WTC11 (cell line): ENCODE data around the gene HSD3B7. TPM values are rescaled to one million over a fixed set of nuclear protein-coding genes. Genes with fewer than 3 reads are reported as not detected.

Experiments used
- ATAC-seq: fragments of 200-7000 bp; cut with Tn5 transposase; 2 replicates; pipeline ENCODE4 v1.10.0; 2021; ENCODE audit warnings: mild to moderate bottlenecking, moderate library complexity
- CTCF ChIA-PET: fragments of 300-600 bp; sonication (Branson Sonifier 250); formaldehyde crosslinking; loops from one replicate; lab custom pipeline; 2021; ENCODE audit warnings: antibody characterized with exemption; lab: Charles Lee
- POLR2A ChIA-PET: fragments of 350-600 bp; sonication (Branson Sonifier 250); formaldehyde crosslinking; loops from one replicate; lab custom pipeline; 2021; ENCODE audit warnings: antibody characterized with exemption; lab: Charles Lee
- DNase-seq: peaks from one replicate; pipeline ENCODE4 v3.0.0; 2021; ENCODE audit warnings: low spot score
- H3K27ac Mint-ChIP-seq: 2 replicates; pipeline ENCODE4 v1.8.0; 2021; ENCODE audit warnings: mixed read lengths
- H3K27me3 Mint-ChIP-seq: 2 replicates; pipeline ENCODE4 v1.8.0; 2021; ENCODE audit warnings: low read depth, mild to moderate bottlenecking, moderate library complexity, mixed read lengths
- H3K36me3 Mint-ChIP-seq: 2 replicates; pipeline ENCODE4 v1.8.0; 2021; ENCODE audit warnings: mixed read lengths
- H3K4me1 Mint-ChIP-seq: 2 replicates; pipeline ENCODE4 v1.8.0; 2022; ENCODE audit warnings: mixed read lengths
- H3K4me3 Mint-ChIP-seq: 2 replicates; pipeline ENCODE4 v1.8.0; 2021; ENCODE audit warnings: mild to moderate bottlenecking, moderate library complexity, mixed read lengths
- H3K9me3 Mint-ChIP-seq: 2 replicates; pipeline ENCODE4 v1.8.0; 2021; ENCODE audit warnings: mixed read lengths
- ARID4B ChIP-seq: sonication (generic); formaldehyde crosslinking; IDR thresholded peaks from 2 replicates; pipeline ENCODE4 v1.8.0; 2023; ENCODE audit warnings: missing genetic modification reagents, mild to moderate bottlenecking, borderline replicate concordance
- HMGA2 ChIP-seq: fragments of 250-450 bp; sonication (Bioruptor Pico); IDR thresholded peaks from 2 replicates; pipeline ENCODE4 v1.4.0; 2021; ENCODE audit warnings: mild to moderate bottlenecking, moderate library complexity
- HMGXB4 ChIP-seq: sonication (generic); formaldehyde crosslinking; IDR thresholded peaks from 2 replicates; pipeline ENCODE4 v1.8.1; 2023; ENCODE audit warnings: mild to moderate bottlenecking, moderate library complexity, missing genetic modification reagents
- IRF2 ChIP-seq: sonication (generic); formaldehyde crosslinking; IDR thresholded peaks from 2 replicates; pipeline ENCODE4 v1.8.0; 2022; ENCODE audit warnings: low read depth, missing genetic modification reagents, borderline replicate concordance
- OVOL2 ChIP-seq: fragments of 250-450 bp; sonication (Bioruptor Pico); IDR thresholded peaks from 2 replicates; pipeline ENCODE4 v1.9.0; 2021; ENCODE audit warnings: mild to moderate bottlenecking, borderline replicate concordance
- SOX15 ChIP-seq: fragments of 250-450 bp; sonication (Bioruptor Pico); IDR thresholded peaks from 2 replicates; pipeline ENCODE4 v1.9.0; 2021; ENCODE audit warnings: mild to moderate bottlenecking
- ZBTB21 ChIP-seq: sonication (generic); formaldehyde crosslinking; IDR thresholded peaks from 2 replicates; pipeline ENCODE4 v1.8.1; 2023; ENCODE audit warnings: mild to moderate bottlenecking, missing genetic modification reagents, borderline replicate concordance
- ZNF121 ChIP-seq: sonication (generic); formaldehyde crosslinking; IDR thresholded peaks from 2 replicates; pipeline ENCODE4 v1.8.0; 2023; ENCODE audit warnings: missing genetic modification reagents
- ZNF232 ChIP-seq: sonication (generic); formaldehyde crosslinking; IDR thresholded peaks from 2 replicates; pipeline ENCODE4 v1.8.0; 2022; ENCODE audit warnings: mild to moderate bottlenecking, missing genetic modification reagents
- ZNF423 ChIP-seq: fragments of 250-450 bp; sonication (Bioruptor Pico); IDR thresholded peaks from 2 replicates; pipeline ENCODE4 v2.1.2; 2022; ENCODE audit warnings: mild to moderate bottlenecking, moderate library complexity
- ZNF671 ChIP-seq: fragments of 250-450 bp; sonication (Bioruptor Pico); IDR thresholded peaks from 2 replicates; pipeline ENCODE4 v1.8.0; 2021; ENCODE audit warnings: mild to moderate bottlenecking
- total RNA-seq: library from RNA; stranded (reverse); gene quantifications from 3 replicates; pipeline ENCODE4 v1.2.3, GENCODE V29; 2021
- TF ChIP-seq, protein P1 (sequence below): fragments of 250-450 bp; sonication (Bioruptor Pico); IDR thresholded peaks from 2 replicates; pipeline ENCODE4 v1.9.0; 2021; ENCODE audit warnings: moderate library complexity, mild to moderate bottlenecking, inconsistent platforms, borderline replicate concordance
- TF ChIP-seq, protein P2 (sequence below): sonication (generic); formaldehyde crosslinking; IDR thresholded peaks from 2 replicates; pipeline ENCODE4 v1.8.0; 2022; ENCODE audit warnings: mild to moderate bottlenecking, missing genetic modification reagents
- TF ChIP-seq, protein P3 (sequence below): fragments of 200-600 bp; IDR thresholded peaks from 2 replicates; pipeline ENCODE4 v1.8.0; 2022; ENCODE audit warnings: antibody characterized with exemption
- TF ChIP-seq, protein P4 (sequence below): sonication (generic); formaldehyde crosslinking; conservative IDR thresholded peaks from 2 replicates; pipeline ENCODE4 v1.8.1; 2022; ENCODE audit warnings: mild to moderate bottlenecking, missing genetic modification reagents

The HSD3B7 gene
- total RNA-seq, 1 experiment from 2014 or later: 4.5 TPM

- TF ChIP-seq, protein P1, sequence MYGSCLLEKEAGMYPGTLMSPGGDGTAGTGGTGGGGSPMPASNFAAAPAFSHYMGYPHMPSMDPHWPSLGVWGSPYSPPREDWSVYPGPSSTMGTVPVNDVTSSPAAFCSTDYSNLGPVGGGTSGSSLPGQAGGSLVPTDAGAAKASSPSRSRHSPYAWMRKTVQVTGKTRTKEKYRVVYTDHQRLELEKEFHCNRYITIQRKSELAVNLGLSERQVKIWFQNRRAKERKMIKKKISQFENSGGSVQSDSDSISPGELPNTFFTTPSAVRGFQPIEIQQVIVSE: no peak
- TF ChIP-seq, protein P2, sequence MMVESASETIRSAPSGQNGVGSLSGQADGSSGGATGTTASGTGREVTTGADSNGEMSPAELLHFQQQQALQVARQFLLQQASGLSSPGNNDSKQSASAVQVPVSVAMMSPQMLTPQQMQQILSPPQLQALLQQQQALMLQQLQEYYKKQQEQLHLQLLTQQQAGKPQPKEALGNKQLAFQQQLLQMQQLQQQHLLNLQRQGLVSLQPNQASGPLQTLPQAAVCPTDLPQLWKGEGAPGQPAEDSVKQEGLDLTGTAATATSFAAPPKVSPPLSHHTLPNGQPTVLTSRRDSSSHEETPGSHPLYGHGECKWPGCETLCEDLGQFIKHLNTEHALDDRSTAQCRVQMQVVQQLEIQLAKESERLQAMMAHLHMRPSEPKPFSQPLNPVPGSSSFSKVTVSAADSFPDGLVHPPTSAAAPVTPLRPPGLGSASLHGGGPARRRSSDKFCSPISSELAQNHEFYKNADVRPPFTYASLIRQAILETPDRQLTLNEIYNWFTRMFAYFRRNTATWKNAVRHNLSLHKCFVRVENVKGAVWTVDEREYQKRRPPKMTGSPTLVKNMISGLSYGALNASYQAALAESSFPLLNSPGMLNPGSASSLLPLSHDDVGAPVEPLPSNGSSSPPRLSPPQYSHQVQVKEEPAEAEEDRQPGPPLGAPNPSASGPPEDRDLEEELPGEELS (CRISPR knock-in tag): no peak
- no peak for TF ChIP-seq ARID4B (CRISPR knock-in tag)
These were observed 17.9 kb downstream of the HSD3B7 start (continued) for GRCh38 chr16:31002862-31003341.

GRCh38 chr16:31003744-31004143 is 18.7 kb downstream of the HSD3B7 start:
- Mint-ChIP-seq H3K4me3 (no peak overlapping the region), H3K27me3 (no peaks in the 10 kb centered on the region), H3K36me3 (no peaks in the 10 kb centered on the region), H3K4me1 (peaks cover 7% of the 10 kb centered on the region), H3K27ac (no peak overlapping the region), H3K9me3 (no peaks in the 10 kb centered on the region)
- ATAC-seq: no peak
- ChIA-PET POLR2A (interaction anchor here (0.6 kb wide), 1 partner anchor 370 kb away, joined by 3 read pairs; no protein-coding TSS in a partner anchor), CTCF (interaction anchor here (1.3 to 2.6 kb wide), 3 partner anchors 12 to 19 kb away, joined by 3 to 12 read pairs (median 5); partner anchors contain the start of gene HSD3B7)
- no peak for DNase-seq
- no peak for TF ChIP-seq ZNF121 (CRISPR knock-in tag)
- TF ChIP-seq ZNF671 (CRISPR knock-in tag): no peak
- TF ChIP-seq, protein P3, sequence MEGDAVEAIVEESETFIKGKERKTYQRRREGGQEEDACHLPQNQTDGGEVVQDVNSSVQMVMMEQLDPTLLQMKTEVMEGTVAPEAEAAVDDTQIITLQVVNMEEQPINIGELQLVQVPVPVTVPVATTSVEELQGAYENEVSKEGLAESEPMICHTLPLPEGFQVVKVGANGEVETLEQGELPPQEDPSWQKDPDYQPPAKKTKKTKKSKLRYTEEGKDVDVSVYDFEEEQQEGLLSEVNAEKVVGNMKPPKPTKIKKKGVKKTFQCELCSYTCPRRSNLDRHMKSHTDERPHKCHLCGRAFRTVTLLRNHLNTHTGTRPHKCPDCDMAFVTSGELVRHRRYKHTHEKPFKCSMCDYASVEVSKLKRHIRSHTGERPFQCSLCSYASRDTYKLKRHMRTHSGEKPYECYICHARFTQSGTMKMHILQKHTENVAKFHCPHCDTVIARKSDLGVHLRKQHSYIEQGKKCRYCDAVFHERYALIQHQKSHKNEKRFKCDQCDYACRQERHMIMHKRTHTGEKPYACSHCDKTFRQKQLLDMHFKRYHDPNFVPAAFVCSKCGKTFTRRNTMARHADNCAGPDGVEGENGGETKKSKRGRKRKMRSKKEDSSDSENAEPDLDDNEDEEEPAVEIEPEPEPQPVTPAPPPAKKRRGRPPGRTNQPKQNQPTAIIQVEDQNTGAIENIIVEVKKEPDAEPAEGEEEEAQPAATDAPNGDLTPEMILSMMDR: no peak
- no peak for TF ChIP-seq ZBTB21

DNA sequence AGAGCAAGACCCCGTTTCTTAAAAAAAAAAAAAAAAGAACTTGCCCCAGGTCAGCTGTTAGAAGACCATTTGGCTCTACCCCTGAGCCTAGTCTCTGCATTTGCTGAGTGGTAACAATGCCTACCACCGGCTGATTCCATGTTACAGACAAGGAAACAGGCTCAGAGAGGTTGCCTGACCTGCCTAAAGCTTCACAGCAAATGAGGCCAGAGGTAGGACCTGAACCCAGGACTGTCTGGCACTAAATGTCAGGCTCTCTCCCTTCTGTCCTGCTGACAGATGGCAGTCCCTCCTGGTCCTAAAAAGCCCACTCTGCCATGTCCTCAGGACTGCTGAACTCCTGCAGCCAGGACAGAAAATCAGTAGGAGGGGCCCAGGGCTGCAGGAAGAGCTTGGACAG is 19.7 kb downstream of the HSD3B7 start:
- no peak overlapping the region for H3K27ac Mint-ChIP-seq
- TF ChIP-seq HMGA2 (CRISPR knock-in tag) (no peak), IRF2 (CRISPR knock-in tag) (no peak)
- H3K4me3 Mint-ChIP-seq: no peak overlapping the region
- ATAC-seq (no peak), DNase-seq (no peak)
- no peaks in the 10 kb centered on the region for H3K36me3 Mint-ChIP-seq
- no peaks in the 10 kb centered on the region for H3K27me3 Mint-ChIP-seq
- no peaks in the 10 kb centered on the region for H3K9me3 Mint-ChIP-seq
- CTCF ChIA-PET: interaction anchor here (1.5 kb wide), 1 partner anchor 18 kb away, joined by 3 read pairs; no protein-coding TSS in a partner anchor
- POLR2A ChIA-PET: interaction anchor here (1.0 kb wide), 1 partner anchor 35 kb away, joined by 3 read pairs; no protein-coding TSS in a partner anchor
- H3K4me1 Mint-ChIP-seq: peaks cover 15% of the 10 kb centered on the region

GRCh38 chr16:31005350-31006085 is 20.5 kb downstream of the HSD3B7 start:
- H3K4me1 Mint-ChIP-seq: peaks cover 19% of the 10 kb centered on the region
- H3K27me3 Mint-ChIP-seq: no peaks in the 10 kb centered on the region
- H3K9me3 Mint-ChIP-seq: no peaks in the 10 kb centered on the region
- no peak for DNase-seq
- no peak for ATAC-seq
- ChIA-PET CTCF (no interaction called here), POLR2A (interaction anchor here (1.0 kb wide), 1 partner anchor 35 kb away, joined by 3 read pairs; no protein-coding TSS in a partner anchor)
- TF ChIP-seq ZNF232 (CRISPR knock-in tag) (no peak), ZNF423 (CRISPR knock-in tag) (no peak), HMGXB4 (no peak), OVOL2 (no peak), SOX15 (no peak)
- TF ChIP-seq, protein P4, sequence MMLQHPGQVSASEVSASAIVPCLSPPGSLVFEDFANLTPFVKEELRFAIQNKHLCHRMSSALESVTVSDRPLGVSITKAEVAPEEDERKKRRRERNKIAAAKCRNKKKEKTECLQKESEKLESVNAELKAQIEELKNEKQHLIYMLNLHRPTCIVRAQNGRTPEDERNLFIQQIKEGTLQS (CRISPR knock-in tag): no peak
- TF ChIP-seq, protein P1: no peak
- H3K4me3 Mint-ChIP-seq: no peak overlapping the region
- H3K36me3 Mint-ChIP-seq: no peaks in the 10 kb centered on the region
- H3K27ac Mint-ChIP-seq: no peak overlapping the region
